Fibroblast of the aortic adventitia (primary cell): Measurements from ENCODE around the gene GNPTAB. TPM values are rescaled to one million over a fixed set of nuclear protein-coding genes. Genes with fewer than 3 reads are reported as not detected.
A peak's percentile ranks its signal among the peaks of the same experiment; 100 is the strongest.

Experiments
- DNase-seq: peaks from one replicate; pipeline ENCODE4 v3.0.0-alpha.2; 2010; ENCODE audit warnings: low read depth
- H3K4me3 ChIP-seq: 2 replicates; pipeline ENCODE4 v1.5.1; 2011; ENCODE audit warnings: low read depth, mild to moderate bottlenecking, control low read depth, low read length, moderate library complexity
- total RNA-seq: library from RNA; depleted of rRNA; stranded (reverse); fragments of >200 nt; gene quantifications from 2 replicates; pipeline ENCODE4 v1.2.3, GENCODE V29; 2012; ENCODE audit warnings: low replicate concordance
- TF ChIP-seq, protein P1 (sequence below): IDR thresholded peaks from 2 replicates; pipeline ENCODE4 v1.5.1; 2011; ENCODE audit warnings: mild to moderate bottlenecking, low read length, control low read depth, inconsistent platforms; ENCODE audit not compliant: insufficient read depth

The GNPTAB gene
- total RNA-seq, 1 donor, result 31.5 TPM

DNA sequence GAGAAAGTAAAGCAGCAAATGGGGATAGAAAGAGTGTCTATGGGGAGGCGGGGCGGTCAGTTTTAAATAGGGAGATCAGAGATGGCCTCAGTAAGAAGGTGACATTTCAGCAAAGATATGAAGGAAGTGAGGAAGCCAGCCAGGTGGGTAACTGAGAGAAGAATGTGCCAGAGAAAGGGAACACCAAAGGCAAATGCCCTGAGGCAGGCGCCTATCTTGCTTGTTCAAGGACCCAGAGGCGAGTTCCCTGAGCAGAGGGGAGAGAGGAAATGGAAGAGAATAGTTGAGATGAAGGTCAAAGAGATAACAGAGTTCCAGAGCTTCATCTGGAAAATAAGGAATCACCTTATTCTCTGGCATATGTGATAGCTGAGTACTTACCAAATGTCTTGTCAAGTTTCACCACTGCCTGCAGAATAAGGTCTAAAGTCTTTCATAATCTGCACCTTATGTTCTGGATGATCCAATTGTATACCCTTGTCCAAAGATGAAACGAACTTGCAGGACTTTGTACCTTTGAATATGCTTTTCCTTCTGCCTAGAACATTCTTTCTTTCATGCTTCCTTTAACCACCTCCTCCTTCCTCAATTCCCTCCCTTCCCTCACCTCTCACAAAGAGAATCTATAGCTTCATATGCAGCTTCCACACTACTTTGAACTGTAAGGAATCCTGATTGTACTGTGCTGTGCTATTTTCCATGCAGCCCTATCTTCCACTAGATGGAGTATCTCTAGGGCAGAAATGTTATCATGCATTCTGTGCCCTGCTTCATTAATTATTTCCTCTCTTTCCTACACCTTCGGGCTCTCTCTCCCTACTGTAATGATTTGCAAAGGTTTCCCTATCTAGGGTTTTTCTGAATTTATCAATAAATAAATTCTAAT, 38.5 kb downstream of the GNPTAB start:
- DNase-seq, result peak; percentile 10
- no peak overlapping the region for H3K4me3 ChIP-seq
- TF ChIP-seq, protein P1, sequence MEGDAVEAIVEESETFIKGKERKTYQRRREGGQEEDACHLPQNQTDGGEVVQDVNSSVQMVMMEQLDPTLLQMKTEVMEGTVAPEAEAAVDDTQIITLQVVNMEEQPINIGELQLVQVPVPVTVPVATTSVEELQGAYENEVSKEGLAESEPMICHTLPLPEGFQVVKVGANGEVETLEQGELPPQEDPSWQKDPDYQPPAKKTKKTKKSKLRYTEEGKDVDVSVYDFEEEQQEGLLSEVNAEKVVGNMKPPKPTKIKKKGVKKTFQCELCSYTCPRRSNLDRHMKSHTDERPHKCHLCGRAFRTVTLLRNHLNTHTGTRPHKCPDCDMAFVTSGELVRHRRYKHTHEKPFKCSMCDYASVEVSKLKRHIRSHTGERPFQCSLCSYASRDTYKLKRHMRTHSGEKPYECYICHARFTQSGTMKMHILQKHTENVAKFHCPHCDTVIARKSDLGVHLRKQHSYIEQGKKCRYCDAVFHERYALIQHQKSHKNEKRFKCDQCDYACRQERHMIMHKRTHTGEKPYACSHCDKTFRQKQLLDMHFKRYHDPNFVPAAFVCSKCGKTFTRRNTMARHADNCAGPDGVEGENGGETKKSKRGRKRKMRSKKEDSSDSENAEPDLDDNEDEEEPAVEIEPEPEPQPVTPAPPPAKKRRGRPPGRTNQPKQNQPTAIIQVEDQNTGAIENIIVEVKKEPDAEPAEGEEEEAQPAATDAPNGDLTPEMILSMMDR, result peak; percentile 52

DNA sequence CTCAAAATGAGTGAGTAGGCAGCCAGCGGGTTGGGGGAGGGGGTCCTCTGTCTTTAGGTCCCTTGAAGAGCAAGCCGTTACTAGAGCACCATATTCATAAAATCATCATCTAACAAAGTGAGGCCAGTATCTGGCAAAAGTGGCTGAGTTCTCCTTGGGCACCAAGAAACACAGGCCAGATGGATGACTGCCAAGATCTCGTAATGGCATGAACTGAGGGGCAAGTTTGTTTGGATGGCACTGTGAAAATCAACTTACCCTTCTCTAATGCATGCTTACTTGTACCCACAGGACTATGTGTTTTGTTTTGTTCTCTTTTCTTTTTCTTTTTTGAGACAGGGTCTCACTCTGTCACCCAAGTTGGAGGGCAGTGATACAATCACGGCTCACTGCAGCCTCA, 41.6 kb downstream of the GNPTAB start:
- TF ChIP-seq, protein P1, result no peak
- H3K4me3 ChIP-seq, result no peak overlapping the region
- no peak for DNase-seq

DNA sequence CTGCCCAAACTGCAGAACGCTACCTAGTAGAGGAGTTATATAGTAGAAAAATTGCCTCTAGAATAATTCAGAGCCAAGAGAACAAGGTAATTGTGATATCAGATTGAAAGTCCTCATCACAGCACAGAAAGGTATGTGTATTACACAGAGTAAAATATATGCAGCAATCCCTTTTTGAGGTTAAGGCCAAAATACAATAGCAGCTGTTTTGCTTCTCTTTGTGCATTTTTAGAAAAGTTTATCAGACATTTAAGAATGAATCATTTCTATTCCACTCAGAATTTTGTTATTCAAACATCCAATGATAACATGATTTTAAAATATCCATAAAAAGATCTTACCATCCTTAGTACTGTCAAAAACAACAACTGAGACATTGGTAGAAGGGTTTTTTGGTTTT, 45.1 kb downstream of the GNPTAB start:
- TF ChIP-seq, protein P1, result no peak
- no peak overlapping the region for H3K4me3 ChIP-seq
- peak; percentile 59 for DNase-seq

DNA sequence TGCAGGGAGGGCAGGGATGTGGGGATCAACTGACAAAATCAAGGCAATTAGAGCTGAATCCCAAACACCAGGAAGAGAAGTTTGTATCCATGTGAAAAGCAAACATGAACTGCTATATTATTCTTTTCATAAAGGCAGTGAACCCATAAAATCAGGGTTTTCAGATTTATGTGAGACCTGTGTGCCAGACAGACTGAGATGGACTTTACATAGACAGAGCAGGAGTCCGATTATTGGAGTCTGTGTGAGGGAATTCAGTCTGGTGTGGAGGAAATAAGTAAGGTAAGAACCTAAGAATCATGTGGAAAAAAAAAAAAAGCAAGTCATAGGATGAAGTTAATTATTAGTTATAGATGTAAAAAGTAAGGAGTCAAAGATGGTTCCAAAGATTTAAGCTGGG, 46.4 kb downstream of the GNPTAB start:
- TF ChIP-seq, protein P1, result no peak
- no peak for DNase-seq
- no peak overlapping the region for H3K4me3 ChIP-seq

DNA sequence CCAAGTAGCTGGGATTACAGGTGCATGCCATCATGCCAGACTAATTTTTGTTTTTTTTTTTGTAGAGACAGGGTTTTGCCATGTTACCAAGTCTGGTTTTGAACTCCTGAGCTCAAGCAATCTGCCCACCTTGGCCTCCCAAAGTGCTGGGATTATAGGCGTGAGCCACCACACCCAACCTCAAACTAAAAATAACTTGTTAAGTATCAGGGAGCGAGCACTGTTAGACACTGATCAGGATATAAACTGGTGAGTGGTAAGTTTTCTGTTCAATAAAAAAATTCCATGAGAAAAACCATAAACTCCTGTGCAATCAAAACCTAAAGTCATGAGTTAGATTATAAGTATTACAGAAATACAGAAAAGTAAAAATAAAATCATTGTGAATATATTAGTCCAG, 46.9 kb downstream of the GNPTAB start:
- DNase-seq, result no peak
- TF ChIP-seq, protein P1, result no peak
- no peak overlapping the region for H3K4me3 ChIP-seq

DNA sequence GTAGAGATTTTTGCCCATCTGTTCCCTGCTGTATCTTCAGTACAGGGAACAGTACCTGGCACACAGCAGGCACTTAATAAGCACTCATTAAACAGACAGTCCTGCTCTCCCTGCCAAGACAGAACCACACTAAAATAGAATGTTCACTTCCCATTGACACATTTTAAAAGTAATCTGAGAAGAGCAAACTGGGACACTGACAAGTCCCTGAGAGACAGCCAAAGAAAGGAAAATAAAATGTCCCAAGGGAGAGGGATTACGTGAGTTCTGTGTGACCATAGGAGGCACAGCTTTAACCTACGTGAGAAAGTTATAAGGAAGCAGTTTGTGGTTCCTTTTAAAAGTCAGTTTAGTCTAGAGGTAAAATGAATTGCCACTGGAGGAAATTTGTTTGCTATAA, 47.6 kb downstream of the GNPTAB start:
- no peak for DNase-seq
- H3K4me3 ChIP-seq, result no peak overlapping the region
- TF ChIP-seq, protein P1, result no peak

DNA sequence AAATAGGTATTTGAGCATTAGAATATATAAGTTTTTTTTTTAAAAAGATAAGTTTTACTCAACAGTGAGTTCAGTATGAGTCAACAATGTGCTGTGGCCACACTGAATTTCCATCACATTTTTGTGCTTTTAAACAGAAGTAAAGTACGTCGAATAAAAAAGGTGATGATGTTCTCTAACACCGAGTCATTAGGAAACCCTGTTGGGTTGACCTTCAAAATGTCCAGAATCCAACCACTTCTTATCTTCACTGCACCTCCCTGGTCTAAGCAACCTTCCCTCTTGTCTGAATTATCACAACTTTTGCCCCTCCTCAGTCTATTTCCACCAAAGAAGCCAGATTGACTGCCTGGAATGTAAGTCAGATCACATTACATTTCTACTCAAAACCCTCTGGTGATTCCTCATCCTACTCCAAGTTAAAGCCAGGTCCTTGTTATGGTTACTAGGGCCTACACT, 48.5 kb downstream of the GNPTAB start:
- H3K4me3 ChIP-seq, result no peak overlapping the region
- TF ChIP-seq, protein P1, result no peak
- DNase-seq, result peak; percentile 69
